Fibroblast of villous mesenchyme (primary cell): Measurements from ENCODE around the gene DCST1. TPM values are rescaled to one million over a fixed set of nuclear protein-coding genes. Genes with fewer than 3 reads are reported as not detected.

ENCODE experiments used
- DNase-seq: peaks from one replicate; pipeline ENCODE4 v3.0.0-alpha.2; 2010; ENCODE audit warnings: low read depth
- H3K4me3 ChIP-seq: 2 replicates; pipeline ENCODE4 v1.5.1; 2011; ENCODE audit warnings: low read depth, mild to moderate bottlenecking, low read length
- CTCF ChIP-seq: IDR thresholded peaks from 2 replicates; pipeline ENCODE4 v1.5.1; 2012; ENCODE audit warnings: low read depth, mild to moderate bottlenecking, low read length; ENCODE audit not compliant: insufficient read depth
- total RNA-seq: library from RNA; depleted of rRNA; stranded (reverse); fragments of >200 nt; gene quantifications from 2 replicates; pipeline ENCODE4 v1.2.3, GENCODE V29; 2012

Gene DCST1
- total RNA-seq, 1 donor = not detected

GRCh38 chr1:155001675-155002463, 31.8 kb upstream of the DCST1 start:
- TF ChIP-seq CTCF = peak; percentile 50
- peak overlapping the region; percentile 93 for H3K4me3 ChIP-seq
- DNase-seq = peak; percentile 99

GRCh38 chr1:155002464-155003226, 31.0 kb upstream of the DCST1 start, which contains the start of gene ZBTB7B:
Gene ZBTB7B, plus strand, starts transcription at chr1:155002802. Its CDS starts 11,859 bp downstream, at chr1:155014661.
- peak within 1 kb of the TSS; percentile 93 for H3K4me3 ChIP-seq
- peak; percentile 20 for DNase-seq
- no peak for TF ChIP-seq CTCF

- H3K4me3 ChIP-seq = peak overlapping the region; percentile 93
- DNase-seq = peak; percentile 30
- no peak for TF ChIP-seq CTCF
Observed at GRCh38 chr1:155003227-155003765, 30.3 kb upstream of the DCST1 start.

- peak; percentile 60 for DNase-seq
Observed at GRCh38 chr1:155003766-155004351, 29.8 kb upstream of the DCST1 start.

GRCh38 chr1:155004352-155005075, 29.1 kb upstream of the DCST1 start:
- DNase-seq = no peak
- peak overlapping the region; percentile 93 for H3K4me3 ChIP-seq
- no peak for TF ChIP-seq CTCF

More at GRCh38 chr1:155003766-155004351, 29.8 kb upstream of the DCST1 start:
- H3K4me3 ChIP-seq = peak overlapping the region; percentile 93
- no peak for TF ChIP-seq CTCF
